ENCODE data around the gene DENND4C. TPM values are rescaled to one million over a fixed set of nuclear protein-coding genes. Genes with fewer than 3 reads are reported as not detected.
"Not testable (repeated sequence)": the region's sequence is repeated elsewhere in the genome, so short reads cannot be mapped to it uniquely, and the experiment has no call there.

Gene DENND4C
- polyA plus RNA-seq, 4 donors = 38.6 to 57.0 (median 49.0) TPM

DNA sequence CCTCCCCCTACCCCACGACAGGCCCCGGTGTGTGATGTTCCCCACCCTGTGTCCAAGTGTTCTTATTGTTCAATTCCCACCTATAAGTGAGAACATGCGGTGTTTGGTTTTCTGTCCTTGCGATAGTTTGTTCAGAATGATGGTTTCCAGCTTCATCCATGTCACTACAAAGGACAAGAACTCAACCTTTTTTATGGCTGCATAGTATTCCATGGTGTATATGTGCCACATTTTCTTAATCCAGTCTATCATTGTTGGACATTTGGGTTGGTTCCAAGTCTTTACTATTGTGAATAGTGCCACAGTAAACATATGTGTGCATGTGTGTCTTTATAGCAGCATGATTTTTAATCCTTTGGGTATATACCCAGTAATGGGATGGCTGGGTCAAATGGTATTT, 35.1 kb downstream of the DENND4C start:
- not testable (repeated sequence) for DNase-seq (ENCODE audit: low read depth in 4 of 4, low spot score in 2 of 4)

DNA sequence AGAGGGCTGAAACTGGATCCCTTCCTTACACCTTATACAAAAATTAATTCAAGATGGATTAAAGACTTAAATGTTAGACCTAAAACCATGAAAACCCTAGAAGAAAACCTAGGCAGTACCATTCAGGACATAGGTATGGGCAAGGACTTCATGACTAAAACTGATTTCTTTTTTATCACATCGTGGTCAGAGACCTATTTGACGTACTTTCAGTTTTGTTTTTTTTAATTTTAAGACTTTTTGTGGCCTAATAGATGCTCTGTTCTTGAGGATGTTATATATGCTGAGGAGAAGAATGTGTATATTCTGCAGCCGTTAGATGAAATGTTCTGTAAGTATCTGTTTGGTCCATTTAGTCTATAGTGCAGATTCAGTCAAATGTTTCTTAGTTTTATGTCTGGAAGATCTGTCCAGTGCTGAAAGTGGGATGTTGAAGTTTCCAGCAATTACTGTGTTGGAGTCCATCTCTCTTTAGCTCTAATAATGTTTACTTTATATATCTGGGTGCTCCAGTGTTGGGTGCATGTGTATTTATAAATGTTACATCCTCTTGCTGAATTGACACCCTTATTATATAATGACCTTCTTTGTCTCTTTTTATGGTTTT, 36.4 kb downstream of the DENND4C start:
- DNase-seq (ENCODE audit: low read depth in 4 of 4, low spot score in 2 of 4) = not testable (repeated sequence)

DNA sequence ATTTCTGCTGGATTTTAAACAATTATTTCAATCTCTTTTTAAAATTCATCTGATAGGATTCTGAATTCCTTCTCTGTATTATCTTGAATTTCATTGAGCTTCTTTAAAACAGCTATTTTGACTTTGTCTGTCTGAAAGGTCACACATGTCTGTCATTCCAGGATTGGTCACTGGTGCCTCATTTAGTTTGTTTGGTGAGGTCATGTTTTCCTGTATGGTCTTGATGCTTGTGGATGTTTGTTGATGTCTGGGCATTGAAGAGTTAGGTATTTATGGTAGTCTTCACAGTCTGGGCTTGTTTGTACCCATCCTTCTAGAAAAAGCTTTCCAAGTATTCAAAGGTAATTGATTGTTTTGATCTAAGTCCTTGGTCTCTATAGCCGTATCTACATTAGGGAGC, 39.1 kb downstream of the DENND4C start:
- no peak for DNase-seq (ENCODE audit: low read depth in 4 of 4, low spot score in 2 of 4)

DNA sequence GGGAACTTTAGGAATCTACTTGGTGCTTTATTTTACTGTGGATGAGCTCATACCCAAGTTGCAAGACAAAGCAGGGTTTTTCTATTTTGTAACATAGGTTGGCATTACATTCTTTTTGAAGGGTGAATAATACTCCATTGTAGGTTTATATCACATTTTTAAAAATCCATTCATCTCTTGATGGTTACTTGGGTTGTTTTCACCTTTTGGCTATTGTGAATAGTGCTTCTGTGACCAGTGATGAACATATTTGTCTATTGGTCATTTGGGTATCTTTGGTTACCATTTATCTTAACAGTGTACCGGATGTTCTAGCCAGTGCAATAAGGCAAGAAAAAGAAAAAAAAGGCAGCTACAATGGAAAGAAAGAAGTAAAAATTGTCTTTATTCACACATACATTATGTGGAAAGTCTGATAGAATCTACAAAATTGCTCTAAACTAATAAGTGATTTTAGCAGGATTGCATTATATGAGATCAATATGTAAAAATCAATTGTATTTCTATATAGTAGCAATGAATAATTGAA, 40.0 kb downstream of the DENND4C start:
- DNase-seq (ENCODE audit: low read depth in 4 of 4, low spot score in 2 of 4) = no peak

DNA sequence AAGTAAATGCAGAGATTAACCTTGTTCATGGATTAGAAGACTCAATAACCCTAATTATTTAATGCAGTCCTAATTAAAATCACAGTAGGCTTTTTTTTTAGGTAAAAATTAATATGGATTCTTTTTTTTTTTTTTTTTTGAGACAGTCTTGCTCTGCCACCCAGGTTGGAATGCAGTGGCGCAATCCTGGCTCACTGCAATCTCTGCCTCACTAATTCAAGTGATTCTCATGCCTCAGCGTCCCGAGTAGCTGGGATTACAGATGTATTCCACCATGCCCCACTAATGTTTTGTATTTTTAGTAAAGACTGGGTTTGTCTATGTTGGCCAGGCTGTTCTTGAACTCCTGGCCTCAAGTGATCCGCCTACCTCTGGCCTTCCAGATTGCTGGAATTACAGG, 40.6 kb downstream of the DENND4C start:
- no peak for DNase-seq (ENCODE audit: low read depth in 4 of 4, low spot score in 2 of 4)

DNA sequence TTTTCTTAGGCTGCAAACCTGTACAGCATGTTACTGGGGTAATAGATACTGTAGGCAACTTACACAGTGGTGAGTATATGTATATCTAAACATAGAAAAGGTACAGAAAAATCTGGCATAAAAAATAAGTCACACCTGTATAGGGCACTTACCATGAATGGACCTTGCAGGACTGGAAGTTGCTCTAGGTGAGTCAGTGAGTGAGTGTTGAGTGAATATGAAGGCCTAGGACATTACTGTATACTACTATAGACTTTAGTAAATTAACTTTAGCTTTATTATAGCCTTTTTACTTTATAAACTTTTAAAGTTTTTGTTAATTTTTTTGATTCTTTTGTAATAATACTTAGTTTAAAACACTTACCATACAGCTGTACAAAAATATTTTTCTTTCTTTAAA, 51.3 kb downstream of the DENND4C start:
- no peak for DNase-seq (ENCODE audit: low read depth in 4 of 4, low spot score in 2 of 4)

DNA sequence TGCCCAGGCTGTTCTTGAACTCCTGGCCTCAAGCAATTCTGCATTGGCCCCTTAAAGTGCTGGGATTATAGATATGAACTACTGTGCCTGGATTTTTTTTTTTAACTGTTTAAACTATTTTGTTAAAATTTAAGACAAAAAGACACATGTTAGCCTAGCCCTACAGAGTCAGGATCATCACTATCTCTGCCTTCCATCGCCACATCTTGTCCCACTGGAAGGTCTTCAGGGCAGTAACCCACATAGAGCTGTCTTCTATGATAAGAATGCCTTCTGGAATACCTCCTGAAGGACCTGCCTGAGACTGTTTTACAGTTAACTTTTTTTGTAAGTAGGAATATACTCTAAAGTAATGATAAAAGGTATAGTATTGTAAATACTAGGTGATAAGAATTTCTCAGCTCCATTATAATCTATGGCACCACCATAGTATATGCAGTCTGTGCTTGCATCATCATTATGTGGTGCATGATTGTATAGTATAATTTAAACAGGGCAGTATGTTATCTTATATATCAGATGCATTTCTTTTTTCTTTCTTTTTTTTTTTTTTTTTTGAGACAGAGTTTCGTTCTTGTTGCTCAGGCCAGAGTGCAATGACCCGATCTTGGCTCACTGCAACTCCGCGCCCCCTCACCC, 52.7 kb downstream of the DENND4C start:
- DNase-seq (ENCODE audit: low read depth in 4 of 4, low spot score in 2 of 4) = no peak

DNA sequence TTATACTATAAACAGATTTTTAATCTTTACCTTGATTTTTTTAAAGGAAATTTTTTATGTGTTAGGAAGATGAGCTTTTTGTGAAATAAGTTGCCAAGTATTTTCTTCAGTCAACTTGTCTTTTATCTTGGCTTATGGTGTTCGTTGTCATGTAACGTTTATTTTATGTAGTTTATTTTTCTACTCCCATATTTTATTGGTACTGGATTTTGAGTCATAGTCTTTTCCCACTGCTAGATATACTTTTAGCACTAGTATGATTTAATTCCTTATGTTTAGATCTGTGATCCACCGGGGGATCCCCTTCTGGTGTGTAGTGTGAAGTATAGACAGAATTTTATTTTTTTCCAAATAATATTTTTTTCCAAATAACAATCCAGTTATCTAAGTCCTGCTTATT, 54.2 kb downstream of the DENND4C start:
- no peak for DNase-seq (ENCODE audit: low read depth in 4 of 4, low spot score in 2 of 4)

DNA sequence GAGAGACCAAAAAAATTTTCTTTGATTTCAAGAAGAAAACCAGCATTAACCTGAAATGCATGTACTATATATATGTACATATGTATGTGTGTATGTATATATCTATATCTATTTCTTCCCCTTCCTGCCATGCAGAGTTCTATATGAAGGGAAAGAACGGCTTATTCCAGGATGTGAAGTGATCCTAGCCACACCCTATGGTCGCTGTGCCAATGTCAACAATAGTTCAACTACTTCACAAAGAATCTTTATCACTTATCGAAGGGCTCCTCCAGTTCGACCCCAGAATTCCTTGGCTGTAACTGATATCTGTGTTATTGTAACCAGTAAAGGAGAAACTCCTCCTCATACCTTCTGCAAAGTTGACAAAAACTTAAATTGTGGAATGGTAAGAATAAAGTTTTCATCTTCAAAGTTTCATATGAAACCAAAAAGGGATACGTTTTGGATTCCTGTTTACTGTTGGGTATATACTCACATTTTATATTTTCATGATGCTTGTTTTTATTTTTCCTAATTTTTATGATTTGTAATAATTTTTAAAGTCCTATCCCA, 56.2 kb downstream of the DENND4C start:
- no peak for DNase-seq (ENCODE audit: low read depth in 4 of 4, low spot score in 2 of 4)

DNA sequence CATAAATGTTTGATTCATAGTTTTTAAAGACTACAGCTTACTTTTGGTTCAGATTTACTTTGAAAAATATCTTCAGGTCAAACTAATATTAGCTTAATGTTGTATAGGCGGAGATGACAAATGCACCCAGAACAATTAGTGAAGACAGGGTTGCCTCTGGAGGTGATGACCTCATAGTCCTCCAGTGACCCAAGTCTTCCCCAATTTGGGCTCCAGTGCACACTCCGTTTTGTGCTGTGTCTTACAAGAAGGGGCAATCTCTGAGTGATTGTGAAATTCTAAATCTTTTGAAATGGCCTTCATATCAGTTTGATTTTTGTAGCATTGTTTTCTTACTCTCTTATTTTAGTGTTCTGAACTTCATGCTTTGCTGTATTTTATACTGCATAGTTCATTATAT, 57.6 kb downstream of the DENND4C start:
- no peak for DNase-seq (ENCODE audit: low read depth in 4 of 4, low spot score in 2 of 4)

GRCh38 chr9:19290103-19290502, 59.6 kb downstream of the DENND4C start:
- no peak for DNase-seq (ENCODE audit: low read depth in 4 of 4, low spot score in 2 of 4)

DNA sequence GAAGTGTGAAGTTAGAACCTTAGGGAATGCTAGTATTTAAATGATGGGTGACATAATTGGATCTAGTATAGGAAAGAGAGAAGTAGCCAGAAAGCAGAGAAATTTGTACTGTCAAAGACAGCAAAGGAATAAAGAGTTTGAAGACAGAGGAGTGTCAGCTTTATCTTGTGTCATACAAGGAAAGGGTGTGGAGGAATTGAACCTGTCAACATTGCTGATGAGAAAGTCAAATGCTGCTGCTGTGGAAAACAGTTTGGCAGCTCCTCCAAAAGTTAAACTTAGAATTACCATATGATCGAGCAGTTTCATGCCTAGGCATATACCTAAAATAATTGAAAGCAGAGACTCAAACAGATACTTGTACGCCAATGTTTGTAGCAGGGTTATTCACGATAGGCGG, 63.7 kb downstream of the DENND4C start:
- DNase-seq (ENCODE audit: low read depth in 4 of 4, low spot score in 2 of 4) = no peak

- no peak for DNase-seq (ENCODE audit: low read depth in 4 of 4, low spot score in 2 of 4)
These were observed 68.0 kb downstream of the DENND4C start for GRCh38 chr9:19298436-19299000.

GRCh38 chr9:19303216-19303615, 72.7 kb downstream of the DENND4C start:
- no peak for DNase-seq (ENCODE audit: low read depth in 4 of 4, low spot score in 2 of 4)

GRCh38 chr9:19306568-19306967, 76.1 kb downstream of the DENND4C start:
- no peak for DNase-seq (ENCODE audit: low read depth in 4 of 4, low spot score in 2 of 4)

DNA sequence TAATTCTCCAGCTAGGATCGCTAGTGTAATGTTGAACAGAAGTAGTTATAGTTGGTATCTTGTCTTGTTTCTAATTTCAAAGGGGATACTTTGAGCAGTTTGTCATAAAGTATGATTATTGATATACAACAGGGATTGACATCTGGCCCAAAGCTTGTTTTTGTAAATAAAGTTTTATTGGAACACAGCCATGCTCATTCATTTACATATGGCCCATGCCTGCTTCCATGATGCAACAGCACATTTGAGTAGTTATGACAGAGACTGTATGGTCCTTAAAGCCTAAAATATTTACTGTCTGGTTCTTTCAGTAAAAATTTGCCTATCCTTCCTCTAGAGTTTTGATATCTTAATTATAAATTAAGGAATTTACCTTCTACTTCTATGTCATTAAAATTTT, 79.8 kb downstream of the DENND4C start:
- DNase-seq (ENCODE audit: low read depth in 4 of 4, low spot score in 2 of 4) = no peak

- DNase-seq (ENCODE audit: low read depth in 4 of 4, low spot score in 2 of 4) = no peak
These were observed 83.1 kb downstream of the DENND4C start for GRCh38 chr9:19313573-19313972.

DNA sequence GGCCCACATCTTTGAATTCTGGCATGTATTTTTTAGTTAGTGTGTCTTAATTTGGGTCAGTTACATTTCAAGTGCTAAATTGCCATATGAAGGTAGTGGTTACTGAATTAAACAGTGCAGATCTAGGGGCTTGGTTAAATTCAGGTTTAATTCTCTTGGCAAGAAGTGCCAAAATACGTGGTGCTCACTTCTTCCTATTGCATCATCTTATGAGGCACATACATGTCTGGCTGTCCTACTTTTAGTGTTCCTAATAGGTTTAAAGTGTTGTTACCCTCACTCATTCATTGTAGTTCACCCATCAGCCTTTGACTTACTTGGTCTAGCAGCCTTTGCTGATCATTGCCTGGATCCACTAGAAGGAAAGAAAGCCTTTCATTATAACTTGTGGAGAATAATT, 90.0 kb downstream of the DENND4C start:
- no peak for DNase-seq (ENCODE audit: low read depth in 4 of 4, low spot score in 2 of 4)

GRCh38 chr9:19331877-19332276, 101.4 kb downstream of the DENND4C start:
- no peak for DNase-seq (ENCODE audit: low read depth in 4 of 4, low spot score in 2 of 4)

DNA sequence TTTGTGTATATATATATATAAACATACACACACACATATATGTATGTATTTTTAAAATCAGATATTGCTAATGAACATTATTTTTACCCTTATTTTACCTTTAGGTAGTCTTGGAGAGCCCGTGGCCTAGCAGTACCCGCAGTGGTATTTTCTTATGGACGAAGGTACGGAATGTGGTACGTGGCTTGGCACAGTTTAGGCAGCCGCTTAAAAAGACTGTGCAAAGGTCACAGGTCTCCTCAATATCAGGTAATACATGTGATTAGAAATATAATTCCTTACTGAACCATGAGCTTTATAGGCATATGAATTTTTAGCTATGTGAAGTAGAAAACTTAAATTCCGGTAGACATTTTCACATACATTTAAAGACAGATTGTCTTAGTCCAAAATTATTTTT, 105.7 kb downstream of the DENND4C start:
- no peak for DNase-seq (ENCODE audit: low read depth in 4 of 4, low spot score in 2 of 4)

DNA sequence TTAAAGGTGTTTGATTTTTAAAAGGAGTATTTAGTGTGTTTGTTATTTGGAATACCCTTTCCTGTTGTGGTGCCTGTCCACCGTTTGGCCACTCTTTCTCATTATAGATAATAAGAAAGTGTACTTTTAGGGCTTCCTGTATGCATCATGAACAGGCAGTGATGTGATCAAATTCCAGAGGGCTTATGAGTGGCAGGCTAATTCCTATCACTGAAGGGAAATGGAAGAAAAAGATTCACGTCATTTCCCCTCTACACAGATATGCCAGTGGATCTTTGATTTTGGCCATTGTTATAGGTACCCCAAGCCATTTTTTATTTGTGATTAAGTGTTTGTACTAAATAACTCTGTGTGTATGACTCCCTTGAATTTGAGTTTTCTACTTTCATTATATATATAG, 112.5 kb downstream of the DENND4C start:
- DNase-seq (ENCODE audit: low read depth in 4 of 4, low spot score in 2 of 4) = no peak

DNA sequence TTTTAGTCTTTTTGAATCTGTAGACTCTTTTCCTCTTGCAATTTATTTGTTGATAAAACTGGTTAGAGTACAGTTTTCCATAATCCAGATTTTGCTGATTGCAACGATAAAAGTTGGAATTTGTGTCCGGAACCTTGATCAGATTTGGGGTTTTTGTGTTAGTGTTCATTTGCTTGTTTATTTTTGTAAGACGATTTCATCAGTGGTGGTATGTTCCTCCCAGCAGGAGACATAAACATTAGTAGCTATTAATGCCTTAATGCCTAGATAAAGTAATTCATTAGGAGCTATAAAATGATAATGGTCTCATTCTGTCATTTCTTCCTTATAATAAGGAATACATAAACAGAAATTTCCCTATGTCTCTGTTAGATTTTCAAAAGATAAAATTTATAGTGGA, 128.2 kb downstream of the DENND4C start:
- DNase-seq (ENCODE audit: low read depth in 4 of 4, low spot score in 2 of 4) = no peak
